H1 (cell line): ENCODE data around the gene USH1C. TPM values are rescaled to one million over a fixed set of nuclear protein-coding genes. Genes with fewer than 3 reads are reported as not detected.

Source experiments
- CTCF ChIA-PET: fragments of 300-600 bp; sonication (Branson Sonifier 250); formaldehyde crosslinking; loops from one replicate; lab custom pipeline; 2021; ENCODE audit not compliant: partially characterized antibody; lab: Charles Lee
- POLR2A ChIA-PET: fragments of 300-600 bp; sonication (Branson Sonifier 250); formaldehyde crosslinking; loops from one replicate; lab custom pipeline; 2021; ENCODE audit warnings: inconsistent platforms; ENCODE audit not compliant: partially characterized antibody; lab: Charles Lee
- DNase-seq, 2 experiments: peaks; one replicate each; pipeline versions ENCODE4 v3.0.0 to v3.0.0-alpha.2; 2010 to 2022; ENCODE audit warnings: low spot score in 2 of 2, low read depth in 1 of 2, mixed read lengths in 1 of 2
- FAIRE-seq: peaks from 2 replicates; lab custom pipeline; 2011; peaks lifted over from hg19 to GRCh38; lab: Jason Lieb, UNC
- H2AFZ ChIP-seq: 2 replicates; pipeline ENCODE4 v1.8.1; 2012; ENCODE audit warnings: low read length, inconsistent platforms
- H2AK5ac ChIP-seq: 2 replicates; pipeline ENCODE4 v1.6.1; 2013; ENCODE audit warnings: low read depth, low read length
- H2BK120ac ChIP-seq: replicated peaks from 2 replicates; pipeline ENCODE3; 2013; ENCODE audit warnings: low read depth, low read length, inconsistent platforms
- H2BK12ac ChIP-seq: 2 replicates; pipeline ENCODE4 v1.6.1; 2013; ENCODE audit warnings: low read depth, low read length
- H2BK15ac ChIP-seq: 2 replicates; pipeline ENCODE4 v1.6.1; 2013; ENCODE audit warnings: low read length
- H2BK20ac ChIP-seq: 2 replicates; pipeline ENCODE4 v1.6.1; 2013; ENCODE audit warnings: low read length
- H2BK5ac ChIP-seq: 2 replicates; pipeline ENCODE4 v1.6.1; 2013; ENCODE audit warnings: low read depth, low read length
- H3K14ac ChIP-seq: 2 replicates; pipeline ENCODE4 v1.6.1; 2013; ENCODE audit warnings: inconsistent platforms; ENCODE audit not compliant: insufficient read length
- H3K18ac ChIP-seq: 2 replicates; pipeline ENCODE4 v1.6.1; 2013; ENCODE audit warnings: low read length; ENCODE audit errors: extremely low read depth
- H3K23ac ChIP-seq: 2 replicates; pipeline ENCODE4 v1.6.1; 2013; ENCODE audit warnings: inconsistent platforms; ENCODE audit not compliant: insufficient read length
- H3K23me2 ChIP-seq: 2 replicates; pipeline ENCODE4 v1.6.1; 2013; ENCODE audit warnings: low read depth, low read length
- H3K27ac ChIP-seq: 2 replicates; pipeline ENCODE4 v1.6.1; 2011; ENCODE audit warnings: low read depth, low read length, inconsistent platforms
- H3K27me3 ChIP-seq, 4 experiments: replicated peaks in 1 of 4; 1 replicate in 1 of 4; 2 replicates in 3 of 4; pipeline versions ENCODE4 v1.6.1 to v1.8.1; 2011 to 2013; ENCODE audit warnings: low read length in 3 of 4, mild to moderate bottlenecking in 3 of 4, inconsistent platforms in 2 of 4, mixed read lengths in 2 of 4, moderate library complexity in 1 of 4; ENCODE audit not compliant: control insufficient read depth in 3 of 4, insufficient read depth in 3 of 4; ENCODE audit errors: extremely low read depth in 1 of 4
- H3K36me3 ChIP-seq, 4 experiments: 2 replicates each; pipeline versions ENCODE4 v1.6.1 to v1.8.1; 2011 to 2013; ENCODE audit warnings: mild to moderate bottlenecking in 4 of 4, low read length in 3 of 4, moderate library complexity in 2 of 4, control low read depth in 1 of 4, inconsistent platforms in 1 of 4; ENCODE audit not compliant: insufficient read depth in 4 of 4, control insufficient read depth in 2 of 4
- H3K4ac ChIP-seq: replicated peaks from 2 replicates; pipeline ENCODE3; 2013; ENCODE audit warnings: low read length, low read depth, mixed read lengths, inconsistent platforms; ENCODE audit not compliant: insufficient read length
- H3K4me1 ChIP-seq, 4 experiments: replicated peaks in 1 of 4; 1 replicate in 1 of 4; 2 replicates in 3 of 4; pipeline versions ENCODE4 v1.6.1 to v1.8.1; 2011 to 2013; ENCODE audit warnings: low read length in 3 of 4, inconsistent platforms in 2 of 4, mixed read lengths in 1 of 4; ENCODE audit not compliant: insufficient read depth in 4 of 4, control insufficient read depth in 3 of 4
- H3K4me2 ChIP-seq, 2 experiments: 2 replicates each; pipeline versions ENCODE4 v1.6.1 to v1.8.1; 2011 to 2013; ENCODE audit warnings: low read depth in 2 of 2, low read length in 2 of 2, control low read depth in 1 of 2, inconsistent platforms in 1 of 2, mild to moderate bottlenecking in 1 of 2; ENCODE audit not compliant: insufficient read depth in 1 of 2
- H3K4me3 ChIP-seq, 4 experiments: fragments of 200-600, 300-600 bp in 1 of 4; sonication (generic), shearing (Covaris generic), sonication (Bioruptor Twin) in 1 of 4; 2 replicates each; pipeline versions ENCODE4 v1.5.1 to v1.8.1; 2011 to 2016; ENCODE audit warnings: low read length in 4 of 4, low read depth in 3 of 4, control low read depth in 2 of 4, inconsistent platforms in 2 of 4, mild to moderate bottlenecking in 2 of 4, mixed read lengths in 1 of 4, moderate library complexity in 1 of 4; ENCODE audit not compliant: insufficient read depth in 2 of 4; ENCODE audit errors: extremely low read depth in 1 of 4
- H3K56ac ChIP-seq: replicated peaks from 2 replicates; pipeline ENCODE3; 2013; ENCODE audit warnings: low read depth, mild to moderate bottlenecking, mixed read lengths, low read length, inconsistent platforms; ENCODE audit not compliant: insufficient read length
- H3K79me1 ChIP-seq: 2 replicates; pipeline ENCODE4 v1.6.1; 2013; ENCODE audit warnings: low read depth, low read length, control low read depth
- H3K79me2 ChIP-seq, 2 experiments: 2 replicates each; pipeline versions ENCODE4 v1.6.1 to v1.8.1; 2012 to 2013; ENCODE audit warnings: low read length in 2 of 2, mild to moderate bottlenecking in 2 of 2, inconsistent platforms in 1 of 2; ENCODE audit not compliant: insufficient read depth in 2 of 2, control insufficient read depth in 1 of 2
- H3K9ac ChIP-seq, 4 experiments: replicated peaks in 1 of 4; 1 replicate in 1 of 4; 2 replicates in 3 of 4; pipeline versions ENCODE4 v1.6.1 to v1.8.1; 2011 to 2013; ENCODE audit warnings: low read depth in 3 of 4, low read length in 3 of 4, control low read depth in 2 of 4, mild to moderate bottlenecking in 2 of 4, moderate library complexity in 2 of 4, inconsistent platforms in 1 of 4; ENCODE audit errors: extremely low read depth in 1 of 4
- H3K9me3 ChIP-seq, 2 experiments: 2 replicates each; pipeline versions ENCODE4 v1.6.1 to v1.8.1; 2012 to 2013; ENCODE audit warnings: mild to moderate bottlenecking in 2 of 2, moderate library complexity in 2 of 2, control low read depth in 1 of 2, inconsistent platforms in 1 of 2, low read depth in 1 of 2, low read length in 1 of 2, mixed read lengths in 1 of 2; ENCODE audit not compliant: insufficient read depth in 2 of 2
- H4K20me1 ChIP-seq, 2 experiments: replicated peaks in 1 of 2; 2 replicates each; pipeline versions ENCODE3 to v1.8.1; 2011 to 2013; ENCODE audit warnings: inconsistent platforms in 2 of 2, low read length in 2 of 2, mild to moderate bottlenecking in 1 of 2; ENCODE audit not compliant: insufficient read depth in 2 of 2, control insufficient read depth in 1 of 2
- H4K5ac ChIP-seq: 2 replicates; pipeline ENCODE4 v1.6.1; 2013; ENCODE audit warnings: low read length, low read depth, mixed read lengths, inconsistent platforms; ENCODE audit not compliant: insufficient read length
- H4K8ac ChIP-seq: 2 replicates; pipeline ENCODE4 v1.8.0; 2013; ENCODE audit warnings: mild to moderate bottlenecking, moderate library complexity, low read length, inconsistent platforms; ENCODE audit not compliant: insufficient read depth; ENCODE audit errors: extremely low read depth
- H4K91ac ChIP-seq: replicated peaks from 2 replicates; pipeline ENCODE3; 2013; ENCODE audit warnings: low read length, mixed read lengths, inconsistent platforms; ENCODE audit not compliant: insufficient read length
- ASH2L ChIP-seq: fragments of 200-600, 300-600 bp; sonication (generic); IDR thresholded peaks from one replicate; pipeline ENCODE4 v1.7.1; 2017; ENCODE audit warnings: low read length
- ATF2 ChIP-seq: IDR thresholded peaks from 2 replicates; pipeline ENCODE4 v1.6.1; 2012; ENCODE audit warnings: low read length, inconsistent platforms
- EP300 ChIP-seq, 2 experiments: IDR thresholded peaks; 1 replicate in 1 of 2; 2 replicates in 1 of 2; pipeline ENCODE4 v1.6.1; 2011 to 2012; ENCODE audit warnings: low read depth in 2 of 2, low read length in 2 of 2, mild to moderate bottlenecking in 2 of 2, borderline replicate concordance in 1 of 2, inconsistent platforms in 1 of 2, moderate library complexity in 1 of 2
- FOSL1 ChIP-seq: IDR thresholded peaks from 2 replicates; pipeline ENCODE4 v1.6.1; 2011; ENCODE audit warnings: mild to moderate bottlenecking, low read depth, low read length, moderate library complexity; ENCODE audit not compliant: insufficient read depth
- GABPA ChIP-seq: IDR thresholded peaks from 2 replicates; pipeline ENCODE4 v1.6.1; 2011; ENCODE audit warnings: mild to moderate bottlenecking, low read length, moderate library complexity, borderline replicate concordance; ENCODE audit not compliant: insufficient read depth
- GTF2F1 ChIP-seq: IDR thresholded peaks from 2 replicates; pipeline ENCODE4 v1.6.1; 2012; ENCODE audit warnings: low read depth, low read length, improper control_type of control experiment, borderline replicate concordance
- HDAC6 ChIP-seq: IDR thresholded peaks from one replicate; pipeline ENCODE4 v1.7.1; 2012; ENCODE audit warnings: low read depth, mild to moderate bottlenecking, inconsistent platforms, low read length, moderate library complexity
- KDM4A ChIP-seq: IDR thresholded peaks from one replicate; pipeline ENCODE4 v1.7.1; 2012; ENCODE audit warnings: low read depth, mild to moderate bottlenecking, moderate library complexity, low read length, inconsistent platforms; ENCODE audit not compliant: severe bottlenecking
- MAFK ChIP-seq: IDR thresholded peaks from 2 replicates; pipeline ENCODE4 v1.6.1; 2012; ENCODE audit warnings: low read depth, mild to moderate bottlenecking, improper control_type of control experiment, low read length
- RBBP5 ChIP-seq: IDR thresholded peaks from 2 replicates; pipeline ENCODE4 v1.7.1; 2012; ENCODE audit warnings: low read depth, mild to moderate bottlenecking, inconsistent platforms, low read length, moderate library complexity, borderline replicate concordance
- SIRT6 ChIP-seq: IDR thresholded peaks from one replicate; pipeline ENCODE4 v1.7.1; 2012; ENCODE audit warnings: low read length, inconsistent platforms
- SP4 ChIP-seq: IDR thresholded peaks from 2 replicates; pipeline ENCODE4 v1.6.1; 2012; ENCODE audit warnings: low read length, inconsistent platforms
- YY1 ChIP-seq: IDR thresholded peaks from 2 replicates; pipeline ENCODE4 v1.6.1; 2011; ENCODE audit warnings: low read depth, mild to moderate bottlenecking, low read length
- WGBS, 2 experiments: shearing (Covaris generic) in 1 of 2; methylation state at CpG; one replicate each; pipeline versions ENCODE4 v1.1.6 to v1.1.7; 2013 to 2015; ENCODE audit warnings: low lambda C conversion rate in 2 of 2, mixed read lengths in 2 of 2, inconsistent platforms in 1 of 2, low coverage in 1 of 2, missing lambda C conversion rate in 1 of 2; ENCODE audit not compliant: insufficient replicate concordance in 2 of 2, insufficient coverage in 1 of 2, insufficient read length in 1 of 2; ENCODE audit errors: extremely low coverage in 1 of 2, missing lambda C conversion rate in 1 of 2; 5-methylcytosine and 5-hydroxymethylcytosine counted together
- polyA plus RNA-seq, 7 experiments: library from polyadenylated mRNA; depleted of rRNA in 3 of 7; stranded (reverse) in 5 of 7; unstranded in 2 of 7; fragments of >200 nt in 5 of 7; fragments of 200-250 nt in 2 of 7; gene quantifications; 1 replicate in 5 of 7; 2 replicates in 1 of 7; 4 replicates in 1 of 7; pipeline versions ENCODE4 v1.2.1 to v1.2.3, GENCODE V29; 2011 to 2013; ENCODE audit warnings: missing spikeins in 2 of 7, mixed read lengths in 2 of 7
- total RNA-seq: library from RNA; stranded (reverse); fragmentation: NEBNext Ultra II Directional; extraction: Animal tissue kit (Norgen Biotek cat#: 25700); gene quantifications from 2 replicates; pipeline ENCODE4 v1.2.1, GENCODE V29; 2021

Gene USH1C
- total and polyA plus RNA-seq, 2 of the 8 experiments (the other 6 are each of a cell fraction or from before 2014, with no cell fraction given), result 1.3 to 1.6 TPM

- Histone ChIP-seq H3K9me3 (peaks cover 6 to 8% of the 10 kb centered on the region in 2 experiments; a peak in 2 of 4 replicates), H4K91ac (no peak overlapping the region), H3K18ac (no peak overlapping the region)
- TF ChIP-seq FOSL1 (no peak), ATF2 (no peak), KDM4A (no peak), HDAC6 (no peak), MAFK (no peak), SIRT6 (no peak), SP4 (no peak), EP300 (IDR thresholded peaks at IDR 0.05; ENCODE audit: borderline replicate concordance in 1 of 2, low read depth in 2 of 2, low read length in 2 of 2) (no peak), ASH2L (no peak), GABPA (no peak), RBBP5 (no peak), GTF2F1 (no peak), YY1 (no peak)
Observed at GRCh38 chr11:17452668-17453067, 91.5 kb downstream of the USH1C start.

More at GRCh38 chr11:17452668-17453067, 91.5 kb downstream of the USH1C start:
- Histone ChIP-seq H4K8ac (no peak overlapping the region), H3K79me2 (no peaks in the 10 kb centered on the region), H2BK20ac (no peak overlapping the region), H3K79me1 (no peaks in the 10 kb centered on the region), H4K5ac (no peak overlapping the region), H3K4me3 (no peak overlapping the region), H3K4ac (no peak overlapping the region), H3K9ac (no peak overlapping the region), H3K27me3 (no peaks in the 10 kb centered on the region), H3K23me2 (no peaks in the 10 kb centered on the region), H2BK15ac (no peak overlapping the region), H2AK5ac (no peak overlapping the region), H2BK5ac (no peak overlapping the region), H3K4me2 (no peak overlapping the region), H2AFZ (no peak overlapping the region), H4K20me1 (no peaks in the 10 kb centered on the region), H3K27ac (no peak overlapping the region), H3K23ac (no peak overlapping the region), H2BK12ac (no peak overlapping the region), H3K56ac (no peak overlapping the region), H3K4me1 (peaks cover 2 to 6% (median 3%) of the 10 kb centered on the region in 4 experiments; a peak in 6 of 7 replicates), H3K14ac (no peak overlapping the region), H3K36me3 (no peaks in the 10 kb centered on the region), H2BK120ac (no peak overlapping the region)
- ChIA-PET CTCF (interaction anchor here (1.2 kb wide), 1 partner anchor 66 kb away, joined by 3 read pairs; no protein-coding TSS in a partner anchor), POLR2A (no interaction called here)
- no peak for FAIRE-seq
- WGBS, 2 experiments, result 82% methylated on average over 2 of the region's 2 CpGs; no CpG with 5 or more reads in 1 of the 2 experiments
- DNase-seq, result no peak
